Measurements from ENCODE around the gene CCNQ. TPM values are rescaled to one million over a fixed set of nuclear protein-coding genes. Genes with fewer than 3 reads are reported as not detected.

The CCNQ gene
- 10 to 100 TPM; 19.0 to 19.7 TPM for total RNA-seq

GRCh38 chrX:153598541-153599191 lies at the start of gene CCNQ:
CCNQ (minus strand) TSS chrX:153599139; CDS start chrX:153599073, 66 bp downstream.
- H3K9me3 Mint-ChIP-seq, result no peaks in the 10 kb centered on the region
- peak within 1 kb of the TSS; percentile 86 for H3K27ac Mint-ChIP-seq
- no peaks in the 10 kb centered on the region for H3K27me3 Mint-ChIP-seq
- peaks cover 21% of the 10 kb centered on the region for H3K4me1 Mint-ChIP-seq
- POLR2A ChIA-PET, result interaction anchor here (0.6 to 2.1 kb wide), 3 partner anchors 12 to 506 kb away, joined by 3 to 5 read pairs (median 4); no protein-coding TSS in a partner anchor
- peak; percentile 72 for ATAC-seq (ENCODE audit: low read depth)
- H3K4me3 Mint-ChIP-seq, result peak within 1 kb of the TSS; percentile 90
- no peaks in the 10 kb centered on the region for H3K36me3 Mint-ChIP-seq
- no peak for DNase-seq

GRCh38 chrX:153647461-153648357 lies 48.8 kb upstream of the CCNQ start:
- Mint-ChIP-seq H3K27ac (no peak overlapping the region), H3K9me3 (no peaks in the 10 kb centered on the region), H3K36me3 (no peaks in the 10 kb centered on the region), H3K4me1 (peaks cover 1% of the 10 kb centered on the region), H3K4me3 (no peak overlapping the region), H3K27me3 (peaks cover 37% of the 10 kb centered on the region)
- POLR2A ChIA-PET, result no interaction called here
- DNase-seq, result no peak
- ATAC-seq (ENCODE audit: low read depth), result no peak

GRCh38 chrX:153646620-153647373 lies 47.9 kb upstream of the CCNQ start, which contains the start of gene DUSP9:
DUSP9 (plus strand) TSS chrX:153647203; CDS start chrX:153647954, 751 bp downstream.
- peaks cover 1% of the 10 kb centered on the region for H3K4me1 Mint-ChIP-seq
- H3K4me3 Mint-ChIP-seq, result no peak within 1 kb of the TSS

GRCh38 chrX:153645921-153646488 lies 47.1 kb upstream of the CCNQ start:
- Mint-ChIP-seq H3K27me3 (peaks cover 45% of the 10 kb centered on the region), H3K4me1 (peaks cover 1% of the 10 kb centered on the region), H3K36me3 (no peaks in the 10 kb centered on the region), H3K4me3 (no peak overlapping the region), H3K27ac (no peak overlapping the region), H3K9me3 (no peaks in the 10 kb centered on the region)
- DNase-seq (no peak), ATAC-seq (ENCODE audit: low read depth) (no peak)
- POLR2A ChIA-PET, result no interaction called here

More at GRCh38 chrX:153646620-153647373, 47.9 kb upstream of the CCNQ start, which contains the start of gene DUSP9:
- DNase-seq (no peak), ATAC-seq (ENCODE audit: low read depth) (no peak)
- H3K9me3 Mint-ChIP-seq, result no peaks in the 10 kb centered on the region
- H3K27me3 Mint-ChIP-seq, result peaks cover 40% of the 10 kb centered on the region
- POLR2A ChIA-PET, result no interaction called here
- H3K36me3 Mint-ChIP-seq, result no peaks in the 10 kb centered on the region
- H3K27ac Mint-ChIP-seq, result no peak within 1 kb of the TSS

- DNase-seq (no peak), ATAC-seq (ENCODE audit: low read depth) (no peak)
- Mint-ChIP-seq H3K4me3 (no peak overlapping the region), H3K27ac (no peak overlapping the region), H3K9me3 (no peaks in the 10 kb centered on the region), H3K36me3 (no peaks in the 10 kb centered on the region), H3K4me1 (peaks cover 1% of the 10 kb centered on the region), H3K27me3 (peaks cover 45% of the 10 kb centered on the region)
- POLR2A ChIA-PET, result no interaction called here
Measured at GRCh38 chrX:153645151-153645550, 46.2 kb upstream of the CCNQ start.

- ATAC-seq (ENCODE audit: low read depth) (no peak), DNase-seq (no peak)
- Mint-ChIP-seq H3K9me3 (no peaks in the 10 kb centered on the region), H3K27me3 (peaks cover 45% of the 10 kb centered on the region), H3K4me1 (peaks cover 1% of the 10 kb centered on the region), H3K36me3 (no peaks in the 10 kb centered on the region), H3K4me3 (no peak overlapping the region), H3K27ac (no peak overlapping the region)
- POLR2A ChIA-PET, result no interaction called here
Measured at GRCh38 chrX:153644356-153645125, 45.6 kb upstream of the CCNQ start.

- peaks cover 45% of the 10 kb centered on the region for H3K27me3 Mint-ChIP-seq
- H3K27ac Mint-ChIP-seq, result no peak overlapping the region
- peak; percentile 32 for ATAC-seq (ENCODE audit: low read depth)
- H3K36me3 Mint-ChIP-seq, result no peaks in the 10 kb centered on the region
- peak overlapping the region; percentile 25 for H3K4me3 Mint-ChIP-seq
- H3K9me3 Mint-ChIP-seq, result no peaks in the 10 kb centered on the region
- POLR2A ChIA-PET, result no interaction called here
- peak; percentile 50 for DNase-seq
- H3K4me1 Mint-ChIP-seq, result peaks cover 1% of the 10 kb centered on the region
Measured at GRCh38 chrX:153643431-153644351, 44.8 kb upstream of the CCNQ start.

- no peak overlapping the region for H3K27ac Mint-ChIP-seq
- peaks cover 1% of the 10 kb centered on the region for H3K4me1 Mint-ChIP-seq
- no peaks in the 10 kb centered on the region for H3K36me3 Mint-ChIP-seq
- peaks cover 41% of the 10 kb centered on the region for H3K27me3 Mint-ChIP-seq
- no peak for ATAC-seq (ENCODE audit: low read depth)
- DNase-seq, result no peak
- H3K9me3 Mint-ChIP-seq, result no peaks in the 10 kb centered on the region
- POLR2A ChIA-PET, result no interaction called here
- peak overlapping the region; percentile 44 for H3K4me3 Mint-ChIP-seq
Measured at GRCh38 chrX:153642655-153643430, 43.9 kb upstream of the CCNQ start.

GRCh38 chrX:153642051-153642654 lies 43.2 kb upstream of the CCNQ start:
- Mint-ChIP-seq H3K27ac (no peak overlapping the region), H3K4me3 (no peak overlapping the region), H3K4me1 (peaks cover 1% of the 10 kb centered on the region), H3K9me3 (no peaks in the 10 kb centered on the region), H3K27me3 (peaks cover 38% of the 10 kb centered on the region), H3K36me3 (no peaks in the 10 kb centered on the region)
- DNase-seq (no peak), ATAC-seq (ENCODE audit: low read depth) (no peak)
- POLR2A ChIA-PET, result no interaction called here

- Mint-ChIP-seq H3K27me3 (peaks cover 38% of the 10 kb centered on the region), H3K4me3 (no peak overlapping the region), H3K36me3 (no peaks in the 10 kb centered on the region), H3K9me3 (no peaks in the 10 kb centered on the region), H3K27ac (no peak overlapping the region), H3K4me1 (peaks cover 1% of the 10 kb centered on the region)
- ATAC-seq (ENCODE audit: low read depth) (no peak), DNase-seq (no peak)
- POLR2A ChIA-PET, result no interaction called here
Measured at GRCh38 chrX:153641627-153642026, 42.7 kb upstream of the CCNQ start.
